ENCODE data around the gene TRMT61A. TPM values are rescaled to one million over a fixed set of nuclear protein-coding genes. Genes with fewer than 3 reads are reported as not detected.

TRMT61A gene
- total RNA-seq, 2 experiments from 2014 or later, result 7.8 to 9.2 TPM

- Mint-ChIP-seq H3K36me3 (peaks cover 6% of the 10 kb centered on the region), H3K27me3 (no peaks in the 10 kb centered on the region), H3K9me3 (no peaks in the 10 kb centered on the region), H3K27ac (no peak overlapping the region), H3K4me3 (no peak overlapping the region), H3K4me1 (peaks cover 28% of the 10 kb centered on the region)
- POLR2A ChIA-PET, result no interaction called here
- DNase-seq, result no peak
- no peak for ATAC-seq (ENCODE audit: low read depth)
Observed at GRCh38 chr14:103558071-103558882, 29.3 kb downstream of the TRMT61A start.

- no peak overlapping the region for H3K4me3 Mint-ChIP-seq
- DNase-seq, result no peak
- no peak overlapping the region for H3K27ac Mint-ChIP-seq
Observed at GRCh38 chr14:103559766-103560165, 30.8 kb downstream of the TRMT61A start.

GRCh38 chr14:103560691-103561090 is 31.7 kb downstream of the TRMT61A start:
- POLR2A ChIA-PET, result interaction anchor here (0.6 to 2.3 kb wide), 4 partner anchors 42 to 227 kb away, joined by 3 to 6 read pairs (median 6); partner anchors contain the start of genes EIF5, XRCC3 and ZFYVE21
- Mint-ChIP-seq H3K9me3 (no peaks in the 10 kb centered on the region), H3K27ac (peak overlapping the region; percentile 5), H3K4me1 (peaks cover 38% of the 10 kb centered on the region), H3K36me3 (peaks cover 2% of the 10 kb centered on the region), H3K4me3 (peak overlapping the region; percentile 91), H3K27me3 (no peaks in the 10 kb centered on the region)
- no peak for DNase-seq
- ATAC-seq (ENCODE audit: low read depth), result no peak

More at GRCh38 chr14:103559766-103560165, 30.8 kb downstream of the TRMT61A start:
- Mint-ChIP-seq H3K36me3 (peaks cover 4% of the 10 kb centered on the region), H3K27me3 (no peaks in the 10 kb centered on the region), H3K9me3 (no peaks in the 10 kb centered on the region), H3K4me1 (peaks cover 37% of the 10 kb centered on the region)
- POLR2A ChIA-PET, result interaction anchor here (0.7 kb wide), 1 partner anchor 33 kb away, joined by 3 read pairs; no protein-coding TSS in a partner anchor
- ATAC-seq (ENCODE audit: low read depth), result no peak

- POLR2A ChIA-PET, result interaction anchor here (0.6 to 2.3 kb wide), 10 partner anchors 10 to 228 kb away, joined by 3 to 10 read pairs (median 6); partner anchors contain the start of genes EIF5, KLC1, XRCC3 and ZFYVE21
- H3K9me3 Mint-ChIP-seq, result no peaks in the 10 kb centered on the region
- H3K4me3 Mint-ChIP-seq, result peak overlapping the region; percentile 91
- peaks cover 2% of the 10 kb centered on the region for H3K36me3 Mint-ChIP-seq
- no peak for DNase-seq
- ATAC-seq (ENCODE audit: low read depth), result peak; percentile 51
- no peaks in the 10 kb centered on the region for H3K27me3 Mint-ChIP-seq
- peaks cover 43% of the 10 kb centered on the region for H3K4me1 Mint-ChIP-seq
- H3K27ac Mint-ChIP-seq, result peak overlapping the region; percentile 86
Observed at GRCh38 chr14:103561381-103562178, 32.6 kb downstream of the TRMT61A start.

GRCh38 chr14:103562179-103562428 is 33.1 kb downstream of the TRMT61A start:
- ATAC-seq (ENCODE audit: low read depth) (peak; percentile 45), DNase-seq (no peak)
- no peaks in the 10 kb centered on the region for H3K27me3 Mint-ChIP-seq
- peaks cover 44% of the 10 kb centered on the region for H3K4me1 Mint-ChIP-seq
- peaks cover 2% of the 10 kb centered on the region for H3K36me3 Mint-ChIP-seq
- peak overlapping the region; percentile 86 for H3K27ac Mint-ChIP-seq
- peak overlapping the region; percentile 91 for H3K4me3 Mint-ChIP-seq
- POLR2A ChIA-PET, result interaction anchor here (0.8 to 2.3 kb wide), 9 partner anchors 9 to 228 kb away, joined by 3 to 10 read pairs (median 6); partner anchors contain the start of genes EIF5, KLC1, XRCC3 and ZFYVE21
- H3K9me3 Mint-ChIP-seq, result no peaks in the 10 kb centered on the region

GRCh38 chr14:103562429-103563225 is 33.6 kb downstream of the TRMT61A start, which contains the start of the genes BAG5 and COA8:
BAG5 (minus strand) TSS chr14:103562657; CDS start chr14:103561164, 1,493 bp downstream.
COA8 (plus strand) TSS chr14:103562960; CDS start chr14:103563002, 42 bp downstream.
- POLR2A ChIA-PET, result interaction anchor here (0.9 to 2.3 kb wide), 7 partner anchors 9 to 153 kb away, joined by 3 to 10 read pairs (median 6); partner anchors contain the start of genes KLC1, XRCC3 and ZFYVE21
- Mint-ChIP-seq H3K9me3 (no peaks in the 10 kb centered on the region), H3K27me3 (no peaks in the 10 kb centered on the region), H3K36me3 (peaks cover 2% of the 10 kb centered on the region), H3K4me1 (peaks cover 43% of the 10 kb centered on the region), H3K27ac (peak within 1 kb of the TSS; percentile 86), H3K4me3 (peak within 1 kb of the TSS; percentile 94)
- ATAC-seq (ENCODE audit: low read depth) (peak; percentile 78), DNase-seq (peak; percentile 94)

- DNase-seq, result no peak
- no peak for ATAC-seq (ENCODE audit: low read depth)
- H3K27me3 Mint-ChIP-seq, result no peaks in the 10 kb centered on the region
- H3K9me3 Mint-ChIP-seq, result no peaks in the 10 kb centered on the region
- POLR2A ChIA-PET, result no interaction called here
- H3K4me1 Mint-ChIP-seq, result peaks cover 39% of the 10 kb centered on the region
- peaks cover 2% of the 10 kb centered on the region for H3K36me3 Mint-ChIP-seq
- peak overlapping the region; percentile 84 for H3K27ac Mint-ChIP-seq
- H3K4me3 Mint-ChIP-seq, result peak overlapping the region; percentile 94
Observed at GRCh38 chr14:103563226-103563620, 34.2 kb downstream of the TRMT61A start.

- POLR2A ChIA-PET, result interaction anchor here (0.6 to 1.2 kb wide), 6 partner anchors 10 to 1141 kb away, joined by 3 to 8 read pairs (median 5); partner anchors contain the start of gene ZFYVE21
- peaks cover 39% of the 10 kb centered on the region for H3K4me1 Mint-ChIP-seq
- ATAC-seq (ENCODE audit: low read depth) (no peak), DNase-seq (no peak)
- no peaks in the 10 kb centered on the region for H3K9me3 Mint-ChIP-seq
- H3K27me3 Mint-ChIP-seq, result no peaks in the 10 kb centered on the region
- H3K4me3 Mint-ChIP-seq, result peak overlapping the region; percentile 94
- no peak overlapping the region for H3K27ac Mint-ChIP-seq
- peaks cover 2% of the 10 kb centered on the region for H3K36me3 Mint-ChIP-seq
Observed at GRCh38 chr14:103563844-103564505, 35.0 kb downstream of the TRMT61A start.

GRCh38 chr14:103568952-103569351 is 40.0 kb downstream of the TRMT61A start:
- ATAC-seq (ENCODE audit: low read depth), result no peak
- Mint-ChIP-seq H3K27me3 (no peaks in the 10 kb centered on the region), H3K9me3 (no peaks in the 10 kb centered on the region), H3K4me3 (no peak overlapping the region), H3K36me3 (no peaks in the 10 kb centered on the region), H3K27ac (no peak overlapping the region), H3K4me1 (peaks cover 12% of the 10 kb centered on the region)
- DNase-seq, result no peak
- POLR2A ChIA-PET, result no interaction called here

GRCh38 chr14:103569408-103569807 is 40.4 kb downstream of the TRMT61A start:
- peaks cover under 1% of the 10 kb centered on the region for H3K36me3 Mint-ChIP-seq
- no peaks in the 10 kb centered on the region for H3K27me3 Mint-ChIP-seq
- DNase-seq (no peak), ATAC-seq (ENCODE audit: low read depth) (no peak)
- H3K27ac Mint-ChIP-seq, result no peak overlapping the region
- H3K9me3 Mint-ChIP-seq, result no peaks in the 10 kb centered on the region
- POLR2A ChIA-PET, result no interaction called here
- no peak overlapping the region for H3K4me3 Mint-ChIP-seq
- H3K4me1 Mint-ChIP-seq, result peaks cover 9% of the 10 kb centered on the region

GRCh38 chr14:103574104-103574503 is 45.1 kb downstream of the TRMT61A start:
- POLR2A ChIA-PET, result interaction anchor here (0.9 to 1.1 kb wide), 2 partner anchors 10 to 54 kb away, joined by 4 to 6 read pairs; no protein-coding TSS in a partner anchor
- peaks cover 2% of the 10 kb centered on the region for H3K4me1 Mint-ChIP-seq
- no peaks in the 10 kb centered on the region for H3K9me3 Mint-ChIP-seq
- no peak overlapping the region for H3K4me3 Mint-ChIP-seq
- peaks cover 7% of the 10 kb centered on the region for H3K36me3 Mint-ChIP-seq
- ATAC-seq (ENCODE audit: low read depth) (no peak), DNase-seq (no peak)
- H3K27ac Mint-ChIP-seq, result no peak overlapping the region
- H3K27me3 Mint-ChIP-seq, result no peaks in the 10 kb centered on the region

GRCh38 chr14:103574707-103575285 is 45.8 kb downstream of the TRMT61A start:
- Mint-ChIP-seq H3K27me3 (no peaks in the 10 kb centered on the region), H3K27ac (no peak overlapping the region), H3K4me3 (no peak overlapping the region), H3K36me3 (peaks cover 7% of the 10 kb centered on the region), H3K9me3 (no peaks in the 10 kb centered on the region), H3K4me1 (peaks cover 2% of the 10 kb centered on the region)
- DNase-seq, result no peak
- POLR2A ChIA-PET, result interaction anchor here (0.9 kb wide), 1 partner anchor 54 kb away, joined by 4 read pairs; no protein-coding TSS in a partner anchor
- ATAC-seq (ENCODE audit: low read depth), result no peak
